Heart left ventricle (tissue), 16 donors: Measurements from ENCODE around the gene CEP131. TPM values are rescaled to one million over a fixed set of nuclear protein-coding genes. Genes with fewer than 3 reads are reported as not detected.

Source experiments
- ATAC-seq, 4 donors: fragments of 200-7000 bp; cut with Tn5 transposase; one replicate each; pipeline ENCODE4 v1.9.1; 2020 to 2022; ENCODE audit warnings: moderate library complexity in 4 of 4, mild to moderate bottlenecking in 3 of 4, moderate number of reproducible peaks in 1 of 4
- DNase-seq, 5 donors: peaks; one replicate each; pipeline ENCODE4 v3.0.0-alpha.2; 2020
- H3K27ac ChIP-seq, 12 donors: fragments of 200-600 bp; sonication (generic) in 4 of 12; one replicate each; pipeline versions ENCODE4 v1.5.0 to v1.8.0; 2016 to 2022; ENCODE audit warnings: mild to moderate bottlenecking in 2 of 12
- H3K27me3 ChIP-seq, 9 donors: fragments of 200-600 bp; sonication (generic) in 2 of 9; one replicate each; pipeline versions ENCODE4 v1.5.1 to v1.8.0; 2016 to 2022; ENCODE audit warnings: mild to moderate bottlenecking in 3 of 9
- H3K36me3 ChIP-seq, 9 donors: fragments of 200-600 bp; sonication (generic) in 2 of 9; one replicate each; pipeline versions ENCODE4 v1.5.0 to v1.8.0; 2018 to 2022; ENCODE audit warnings: mild to moderate bottlenecking in 2 of 9
- H3K4me1 ChIP-seq, 12 donors: fragments of 200-600 bp; sonication (generic) in 4 of 12; one replicate each; pipeline versions ENCODE4 v1.5.0 to v1.8.0; 2016 to 2022; ENCODE audit warnings: mild to moderate bottlenecking in 3 of 12
- H3K4me3 ChIP-seq, 12 donors: fragments of 200-600 bp; sonication (generic) in 4 of 12; one replicate each; pipeline versions ENCODE4 v1.5.0 to v1.8.0; 2017 to 2022; ENCODE audit warnings: mild to moderate bottlenecking in 9 of 12, moderate library complexity in 4 of 12
- H3K9me3 ChIP-seq, 12 donors: fragments of 200-600 bp; sonication (generic) in 4 of 12; one replicate each; pipeline versions ENCODE4 v1.5.0 to v1.8.0; 2016 to 2022; ENCODE audit warnings: mild to moderate bottlenecking in 1 of 12
- CTCF ChIP-seq, 12 donors: fragments of 200-600 bp; sonication (generic) in 4 of 12; IDR thresholded peaks; one replicate each; pipeline versions ENCODE4 v1.5.0 to v1.8.0; 2018 to 2022; ENCODE audit warnings: antibody characterized with exemption in 12 of 12, mild to moderate bottlenecking in 5 of 12
- POLR2A ChIP-seq, 2 donors: fragments of 450-650 bp; IDR thresholded peaks; one replicate each; pipeline ENCODE4 v1.6.1; 2017; ENCODE audit warnings: antibody characterized with exemption in 2 of 2, mild to moderate bottlenecking in 2 of 2, moderate library complexity in 2 of 2
- WGBS, 4 donors: extraction: QIAGEN DNeasy Blood & Tissue Kit in 2 of 4; methylation state at CpG; one replicate each; pipeline versions ENCODE4 v1.1.5 to v1.1.7; 2013 to 2018; 5-methylcytosine and 5-hydroxymethylcytosine counted together
- intact Hi-C, 10 donors: fragments of 100-400 bp; cut with DNase I; formaldehyde crosslinking; loops; one replicate each; pipeline versions ENCODE4 v1.11.1 to v1.14.2; 2022
- polyA plus RNA-seq, 2 donors: library from polyadenylated mRNA; stranded (reverse); fragments of 200-250 nt; gene quantifications; one replicate each; pipeline ENCODE4 v1.2.3, GENCODE V29; 2013
- total RNA-seq, 9 donors: library from RNA; depleted of rRNA in 2 of 9; stranded (reverse); fragments of >200 nt in 2 of 9; fragmentation: NEBNext Ultra II Directional in 3 of 9; extraction: Animal tissue kit (Norgen Biotek cat#: 25700) in 3 of 9; gene quantifications; one replicate each; pipeline versions ENCODE4 v1.1.0 to v1.2.4, GENCODE V29; 2016 to 2023
- donor health status: ischemic (EF 13 %, LVEDD 7.1; RV severe dilation, severe dysfunction).
- donor health status: healthy with polysubstance abuse.
- donor health status: DM: no; HTN: yes; CAD: no.
- donor health status: DM: no; HTN: no; CAD: no.
- donor health status: ischemic (EF 25% LVEDD 6.9; RV normal size, moderate dysfunction).
- donor health status: ischemic (EF 25% LVEDD 5.7; RV mildly dilated, moderate dysfunction).
- donor health status: healthy.
- donor health status: DM: yes; HTN: yes; CAD: no.
- donor health status: ischemic (EF 35%, LVEDD 5.7; RV mildly dilated, moderate dysfunction).
- donor health status: nonischemic (EF 11% LVEDD 7.7; RV severe dilation, severe dysfunction).
- donor health status: DM: yes; HTN: yes; CAD: no.
- donor health status: PGD.
- donor health status: ischemic (EF 29% LVEDD 5.4; RV normal size, mild dysfunction).
- donor health status: nonischemic (EF 23%, LVEDD 6.1; RV moderate dilation, normal function).

CEP131 gene
- total and polyA plus RNA-seq, 11 donors = 7.0 to 15.8 (median 8.9) TPM

- WGBS, 4 donors = 64 to 72% (median 67%) methylated on average over 11 to 19 of the region's 19 CpGs
- intact Hi-C loops = no loop called here
- no peaks in the 10 kb centered on the region for H3K9me3 ChIP-seq
- ATAC-seq (peak in 2 of 4 donors; percentile 46 to 51), DNase-seq (peak in 1 of 5 donors; percentile 7)
- H3K4me3 ChIP-seq = peak overlapping the region in 3 of 12 donors; percentile 44 to 56 (median 51)
- H3K27ac ChIP-seq = peak overlapping the region in 2 of 12 donors; percentile 19 to 44
- TF ChIP-seq POLR2A (IDR thresholded peaks at IDR 0.05) (no peak), CTCF (IDR thresholded peaks at IDR 0.05) (no peak)
- no peaks in the 10 kb centered on the region for H3K36me3 ChIP-seq
- H3K4me1 ChIP-seq = peaks cover 0 to 22% (median 4%) of the 10 kb centered on the region in 12 donors
- H3K27me3 ChIP-seq = peaks cover 0 to 31% (median 4%) of the 10 kb centered on the region in 9 donors
Observed at GRCh38 chr17:81164371-81165245, 58.2 kb downstream of the CEP131 start.

DNA sequence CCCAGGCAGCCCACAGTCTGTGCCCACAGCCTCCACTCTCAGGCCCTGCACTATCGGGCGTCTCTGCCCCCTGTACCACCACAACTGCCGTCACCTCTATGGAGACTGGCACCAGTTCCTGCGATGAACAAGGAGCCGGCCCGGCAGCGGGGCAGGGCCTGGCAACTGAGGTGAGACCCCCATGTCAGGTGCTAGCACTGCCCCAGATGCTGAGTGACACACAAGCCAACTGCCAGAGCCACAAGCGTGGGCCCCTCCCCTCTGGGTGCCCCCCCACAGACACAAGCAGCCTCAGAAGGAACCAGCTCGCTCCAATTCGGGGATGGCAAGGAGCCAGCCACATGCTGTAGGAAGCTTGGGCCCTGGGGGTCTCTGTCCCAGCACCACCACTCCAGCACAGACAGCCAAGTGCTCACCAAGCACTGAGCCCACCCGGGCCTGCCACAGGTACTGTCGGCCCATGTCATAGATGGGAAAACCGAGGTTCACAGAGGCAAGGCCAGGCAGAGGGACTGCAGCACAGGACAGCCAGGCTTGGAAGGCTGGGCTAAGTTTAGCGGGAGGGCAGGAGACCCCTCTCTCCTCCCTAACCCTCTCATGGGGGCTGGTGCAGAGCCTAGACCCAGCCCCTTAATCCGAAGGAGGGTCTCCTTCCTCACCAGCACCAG lies 58.9 kb downstream of the CEP131 start:
- no peak for TF ChIP-seq POLR2A (IDR thresholded peaks at IDR 0.05)
- TF ChIP-seq CTCF (IDR thresholded peaks at IDR 0.05) = no peak
- intact Hi-C loops = no loop called here
- DNase-seq (peak in 1 of 5 donors; percentile 9), ATAC-seq (no peak)
- WGBS, 4 donors = 90 to 95% (median 95%) methylated on average over 8 to 15 of the region's 15 CpGs
- Histone ChIP-seq H3K4me1 (peaks cover 0 to 24% (median 4%) of the 10 kb centered on the region in 12 donors), H3K4me3 (no peak overlapping the region), H3K9me3 (no peaks in the 10 kb centered on the region), H3K27me3 (peaks cover 0 to 31% (median 4%) of the 10 kb centered on the region in 9 donors), H3K27ac (no peak overlapping the region), H3K36me3 (no peaks in the 10 kb centered on the region)

- intact Hi-C loops = no loop called here
- H3K4me3 ChIP-seq = no peak overlapping the region
- no peak overlapping the region for H3K27ac ChIP-seq
- TF ChIP-seq POLR2A (IDR thresholded peaks at IDR 0.05) = no peak
- no peak for TF ChIP-seq CTCF (IDR thresholded peaks at IDR 0.05)
- WGBS, 4 donors = 87 to 91% (median 90%) methylated on average over 11 to 19 of the region's 19 CpGs
- ATAC-seq = no peak
- H3K4me1 ChIP-seq = peaks cover 0 to 24% (median 4%) of the 10 kb centered on the region in 12 donors
- no peaks in the 10 kb centered on the region for H3K36me3 ChIP-seq
- peak in 2 of 5 donors; percentile 7 to 21 for DNase-seq
- peaks cover 0 to 31% (median 4%) of the 10 kb centered on the region in 9 donors for H3K27me3 ChIP-seq
- no peaks in the 10 kb centered on the region for H3K9me3 ChIP-seq
Observed at GRCh38 chr17:81163051-81163695, 59.6 kb downstream of the CEP131 start.
